ENCODE results near the gene TTPAL. TPM values are rescaled to one million over a fixed set of nuclear protein-coding genes. Genes with fewer than 3 reads are reported as not detected.
A peak's percentile ranks its signal among the peaks of the same experiment; 100 is the strongest.

Gene TTPAL
- total and polyA plus RNA-seq, 10 of the 15 experiments (the other 5 are each of a cell fraction or from before 2014, with no cell fraction given), result 4.0 to 24.0 (median 9.3) TPM

DNA sequence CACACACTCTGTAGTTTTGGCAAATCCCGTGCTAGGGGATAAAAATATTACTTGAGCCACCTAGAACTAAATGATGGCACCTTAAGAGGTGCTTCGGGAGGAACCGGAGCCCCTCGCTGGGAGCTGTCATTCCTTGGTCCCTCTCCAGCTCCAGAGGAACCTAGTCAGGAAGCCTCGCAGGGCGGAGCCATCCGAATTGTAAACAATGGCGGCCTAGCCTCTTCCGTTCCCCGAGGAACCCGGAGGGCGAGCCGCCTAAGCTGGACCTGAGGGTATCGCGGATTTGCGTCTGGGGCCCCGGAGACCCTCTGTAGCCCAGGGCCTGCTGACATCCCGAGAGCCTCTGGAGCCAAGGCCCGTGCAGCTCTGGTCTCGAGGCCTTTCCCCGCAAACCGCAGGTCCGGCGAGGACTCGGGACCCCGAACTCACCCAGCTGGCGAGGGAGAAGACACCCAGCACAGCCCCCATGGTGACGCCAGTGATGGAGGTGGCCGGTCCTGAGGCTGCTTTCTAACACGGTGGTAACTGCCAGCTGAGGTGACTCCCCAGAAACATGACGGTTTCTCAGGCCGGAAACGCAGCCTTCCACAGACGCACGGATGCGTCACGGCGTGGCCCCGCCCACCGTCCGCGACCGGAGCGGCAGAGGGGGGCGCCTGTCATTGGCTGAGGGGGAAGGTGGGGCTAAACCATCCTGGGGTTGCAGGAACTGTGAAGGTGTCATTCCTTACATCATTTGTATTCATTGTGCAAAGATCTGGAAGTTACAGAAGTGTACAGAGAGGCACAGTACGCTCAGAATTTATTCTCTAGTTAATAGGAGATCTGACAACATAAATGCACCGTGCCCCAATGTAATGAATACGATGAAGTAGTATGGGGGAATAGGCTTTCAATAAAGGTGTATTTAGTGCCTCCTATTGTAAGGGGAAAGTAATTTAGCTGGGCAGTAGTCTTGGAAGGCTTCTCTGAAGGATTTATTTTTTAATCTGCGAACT lies 46.1 kb downstream of the TTPAL start, which contains the start of gene SERINC3 (continued):
- TF ChIP-seq ATF7 (IDR thresholded peaks at IDR 0.05; ENCODE audit: low read depth) (peak; percentile 87), EED (IDR thresholded peaks at IDR 0.05; ENCODE audit: low read depth) (no peak; the same call in none of the 2 replicates), HDGF (IDR thresholded peaks at IDR 0.05) (peak; percentile 82; the same call in 1 of the 2 replicates), STAT3 (IDR thresholded peaks at IDR 0.05; ENCODE audit: low read depth, low read length) (no peak), YY1 (IDR thresholded peaks at IDR 0.05; ENCODE audit: low read depth, low read length) (peak; percentile 91), TAF1 (IDR thresholded peaks at IDR 0.05; ENCODE audit: borderline replicate concordance, low read depth, low read length) (peak; percentile 63; the same call in 1 of the 2 replicates), BMI1 (IDR thresholded peaks at IDR 0.05; ENCODE audit: borderline replicate concordance) (no peak), RBBP5 (conservative IDR thresholded peaks at IDR 0.05) (no peak), PAX5 (IDR thresholded peaks at IDR 0.05; ENCODE audit: borderline replicate concordance, low read depth, low read length) (peak; percentile 69), SMARCA5 (IDR thresholded peaks at IDR 0.05) (peak; percentile 17; the same call in 1 of the 2 replicates)
- TF ChIP-seq, protein P1, sequence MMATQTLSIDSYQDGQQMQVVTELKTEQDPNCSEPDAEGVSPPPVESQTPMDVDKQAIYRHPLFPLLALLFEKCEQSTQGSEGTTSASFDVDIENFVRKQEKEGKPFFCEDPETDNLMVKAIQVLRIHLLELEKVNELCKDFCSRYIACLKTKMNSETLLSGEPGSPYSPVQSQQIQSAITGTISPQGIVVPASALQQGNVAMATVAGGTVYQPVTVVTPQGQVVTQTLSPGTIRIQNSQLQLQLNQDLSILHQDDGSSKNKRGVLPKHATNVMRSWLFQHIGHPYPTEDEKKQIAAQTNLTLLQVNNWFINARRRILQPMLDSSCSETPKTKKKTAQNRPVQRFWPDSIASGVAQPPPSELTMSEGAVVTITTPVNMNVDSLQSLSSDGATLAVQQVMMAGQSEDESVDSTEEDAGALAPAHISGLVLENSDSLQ (IDR thresholded peaks at IDR 0.05), result peak; percentile 82
- TF ChIP-seq, protein P2, sequence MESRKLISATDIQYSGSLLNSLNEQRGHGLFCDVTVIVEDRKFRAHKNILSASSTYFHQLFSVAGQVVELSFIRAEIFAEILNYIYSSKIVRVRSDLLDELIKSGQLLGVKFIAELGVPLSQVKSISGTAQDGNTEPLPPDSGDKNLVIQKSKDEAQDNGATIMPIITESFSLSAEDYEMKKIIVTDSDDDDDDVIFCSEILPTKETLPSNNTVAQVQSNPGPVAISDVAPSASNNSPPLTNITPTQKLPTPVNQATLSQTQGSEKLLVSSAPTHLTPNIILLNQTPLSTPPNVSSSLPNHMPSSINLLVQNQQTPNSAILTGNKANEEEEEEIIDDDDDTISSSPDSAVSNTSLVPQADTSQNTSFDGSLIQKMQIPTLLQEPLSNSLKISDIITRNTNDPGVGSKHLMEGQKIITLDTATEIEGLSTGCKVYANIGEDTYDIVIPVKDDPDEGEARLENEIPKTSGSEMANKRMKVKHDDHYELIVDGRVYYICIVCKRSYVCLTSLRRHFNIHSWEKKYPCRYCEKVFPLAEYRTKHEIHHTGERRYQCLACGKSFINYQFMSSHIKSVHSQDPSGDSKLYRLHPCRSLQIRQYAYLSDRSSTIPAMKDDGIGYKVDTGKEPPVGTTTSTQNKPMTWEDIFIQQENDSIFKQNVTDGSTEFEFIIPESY (IDR thresholded peaks at IDR 0.05), result no peak
- TF ChIP-seq, protein P3, sequence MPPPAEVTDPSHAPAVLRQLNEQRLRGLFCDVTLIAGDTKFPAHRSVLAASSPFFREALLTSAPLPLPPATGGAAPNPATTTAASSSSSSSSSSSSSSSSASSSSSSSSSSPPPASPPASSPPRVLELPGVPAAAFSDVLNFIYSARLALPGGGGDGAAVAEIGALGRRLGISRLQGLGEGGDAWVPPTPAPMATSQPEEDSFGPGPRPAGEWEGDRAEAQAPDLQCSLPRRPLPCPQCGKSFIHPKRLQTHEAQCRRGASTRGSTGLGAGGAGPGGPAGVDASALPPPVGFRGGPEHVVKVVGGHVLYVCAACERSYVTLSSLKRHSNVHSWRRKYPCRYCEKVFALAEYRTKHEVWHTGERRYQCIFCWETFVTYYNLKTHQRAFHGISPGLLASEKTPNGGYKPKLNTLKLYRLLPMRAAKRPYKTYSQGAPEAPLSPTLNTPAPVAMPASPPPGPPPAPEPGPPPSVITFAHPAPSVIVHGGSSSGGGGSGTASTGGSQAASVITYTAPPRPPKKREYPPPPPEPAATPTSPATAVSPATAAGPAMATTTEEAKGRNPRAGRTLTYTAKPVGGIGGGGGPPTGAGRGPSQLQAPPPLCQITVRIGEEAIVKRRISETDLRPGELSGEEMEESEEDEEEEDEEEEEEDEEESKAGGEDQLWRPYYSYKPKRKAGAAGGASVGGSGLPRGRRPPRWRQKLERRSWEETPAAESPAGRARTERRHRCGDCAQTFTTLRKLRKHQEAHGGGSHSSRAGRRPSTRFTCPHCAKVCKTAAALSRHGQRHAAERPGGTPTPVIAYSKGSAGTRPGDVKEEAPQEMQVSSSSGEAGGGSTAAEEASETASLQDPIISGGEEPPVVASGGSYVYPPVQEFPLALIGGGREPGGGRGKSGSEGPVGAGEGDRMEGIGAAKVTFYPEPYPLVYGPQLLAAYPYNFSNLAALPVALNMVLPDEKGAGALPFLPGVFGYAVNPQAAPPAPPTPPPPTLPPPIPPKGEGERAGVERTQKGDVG (CRISPR knock-in tag; IDR thresholded peaks at IDR 0.05), result no peak

Data from GM12878 (cell line).